ENCODE data around the gene MADD. TPM values are rescaled to one million over a fixed set of nuclear protein-coding genes. Genes with fewer than 3 reads are reported as not detected.

The MADD gene
- total and polyA plus RNA-seq, 2 experiments from 2014 or later: 9.9 to 17.4 TPM

- no peaks in the 10 kb centered on the region for H3K27me3 ChIP-seq (replicated peaks; ENCODE audit: insufficient read depth)
- no peaks in the 10 kb centered on the region for H3F3A ChIP-seq (ENCODE audit: insufficient read depth)
- no peaks in the 10 kb centered on the region for H3K9me2 ChIP-seq (ENCODE audit: insufficient read depth)
- H3K9me3 ChIP-seq (ENCODE audit: low read depth): no peaks in the 10 kb centered on the region
- H3K4me2 ChIP-seq (ENCODE audit: unreplicated experiment): no peak overlapping the region
- DNase-seq: no peak
- H3K9ac ChIP-seq: no peak overlapping the region
- WGBS, 2 experiments (ENCODE audit: low coverage in 1 of 2, low lambda C conversion rate in 2 of 2, missing lambda C conversion rate in 2 of 2): 64 to 68% methylated on average over 5 of the region's 5 CpGs
- TF ChIP-seq EZH2 (IDR thresholded peaks at IDR 0.05; ENCODE audit: insufficient read depth, poor library complexity, severe bottlenecking) (no peak), EZH2phosphoT487 (IDR thresholded peaks at IDR 0.05; ENCODE audit: insufficient read depth, low read depth) (no peak)
- no peak overlapping the region for H2AFZ ChIP-seq
- H3K4me1 ChIP-seq (ENCODE audit: insufficient read depth): 0 out of 2 replicates have a peak, but pooled peaks cover 3% of the 10 kb centered on the region
- no peaks in the 10 kb centered on the region for H4K20me1 ChIP-seq (ENCODE audit: insufficient read depth)
- H3K36me3 ChIP-seq (ENCODE audit: low read depth): no peaks in the 10 kb centered on the region
- no peak overlapping the region for H3K27ac ChIP-seq
- H3K79me2 ChIP-seq (ENCODE audit: insufficient read depth): no peaks in the 10 kb centered on the region
- H3K4me3 ChIP-seq: no peak overlapping the region
- in situ Hi-C loops (cut with MboI): loop anchor here (10.0 kb wide), 1 partner anchor 70 kb away; the partner anchor contains the start of gene RAPSN
These were observed 104.7 kb downstream of the MADD start for GRCh38 chr11:47374720-47375019.

GRCh38 chr11:47375020-47375419, 105.1 kb downstream of the MADD start:
- Histone ChIP-seq H3K4me3 (no peak overlapping the region), H3K79me2 (ENCODE audit: insufficient read depth) (no peaks in the 10 kb centered on the region), H3K9ac (no peak overlapping the region), H3K27ac (no peak overlapping the region), H3K27me3 (replicated peaks; ENCODE audit: insufficient read depth) (no peaks in the 10 kb centered on the region), H4K20me1 (ENCODE audit: insufficient read depth) (no peaks in the 10 kb centered on the region), H3K4me2 (ENCODE audit: unreplicated experiment) (no peak overlapping the region), H2AFZ (no peak overlapping the region), H3K4me1 (ENCODE audit: insufficient read depth) (0 out of 2 replicates have a peak, but pooled peaks cover 3% of the 10 kb centered on the region), H3K36me3 (ENCODE audit: low read depth) (no peaks in the 10 kb centered on the region), H3F3A (ENCODE audit: insufficient read depth) (no peaks in the 10 kb centered on the region), H3K9me2 (ENCODE audit: insufficient read depth) (no peaks in the 10 kb centered on the region), H3K9me3 (ENCODE audit: low read depth) (no peaks in the 10 kb centered on the region)
- no peak for DNase-seq
- WGBS, 2 experiments (ENCODE audit: low coverage in 1 of 2, low lambda C conversion rate in 2 of 2, missing lambda C conversion rate in 2 of 2): 74 to 75% methylated on average over 8 of the region's 8 CpGs
- in situ Hi-C loops (cut with MboI): loop anchor here (10.0 kb wide), 1 partner anchor 70 kb away; the partner anchor contains the start of gene RAPSN
- TF ChIP-seq EZH2phosphoT487 (IDR thresholded peaks at IDR 0.05; ENCODE audit: insufficient read depth, low read depth): no peak

- 80 to 83% methylated on average over 12 to 13 of the region's 13 CpGs for WGBS, 2 experiments (ENCODE audit: low coverage in 1 of 2, low lambda C conversion rate in 2 of 2, missing lambda C conversion rate in 2 of 2)
These were observed 105.7 kb downstream of the MADD start for GRCh38 chr11:47375546-47376085.

GRCh38 chr11:47376107-47376524, 106.2 kb downstream of the MADD start:
- Histone ChIP-seq H3K4me2 (ENCODE audit: unreplicated experiment) (no peak overlapping the region), H3K27ac (no peak overlapping the region), H3K4me3 (no peak overlapping the region), H3K79me2 (ENCODE audit: insufficient read depth) (no peaks in the 10 kb centered on the region), H3K9ac (no peak overlapping the region), H4K20me1 (ENCODE audit: insufficient read depth) (no peaks in the 10 kb centered on the region), H3K9me3 (ENCODE audit: low read depth) (no peaks in the 10 kb centered on the region), H3K36me3 (ENCODE audit: low read depth) (no peaks in the 10 kb centered on the region), H3K27me3 (replicated peaks; ENCODE audit: insufficient read depth) (no peaks in the 10 kb centered on the region), H3K4me1 (ENCODE audit: insufficient read depth) (0 out of 2 replicates have a peak, but pooled peaks cover 3% of the 10 kb centered on the region), H3F3A (ENCODE audit: insufficient read depth) (no peaks in the 10 kb centered on the region), H2AFZ (no peak overlapping the region), H3K9me2 (ENCODE audit: insufficient read depth) (no peaks in the 10 kb centered on the region)
- WGBS, 2 experiments (ENCODE audit: low coverage in 1 of 2, low lambda C conversion rate in 2 of 2, missing lambda C conversion rate in 2 of 2): 81 to 84% methylated on average over 8 of the region's 8 CpGs
- no peak for DNase-seq
- in situ Hi-C loops (cut with MboI): loop anchor here (10.0 kb wide), 1 partner anchor 69 kb away; the partner anchor contains the start of gene RAPSN
- TF ChIP-seq EZH2phosphoT487 (IDR thresholded peaks at IDR 0.05; ENCODE audit: insufficient read depth, low read depth) (no peak), EZH2 (IDR thresholded peaks at IDR 0.05; ENCODE audit: insufficient read depth, poor library complexity, severe bottlenecking) (no peak)

More at GRCh38 chr11:47375546-47376085, 105.7 kb downstream of the MADD start:
- Histone ChIP-seq H3K9me2 (ENCODE audit: insufficient read depth) (no peaks in the 10 kb centered on the region), H3K27me3 (replicated peaks; ENCODE audit: insufficient read depth) (no peaks in the 10 kb centered on the region), H2AFZ (no peak overlapping the region), H3K9me3 (ENCODE audit: low read depth) (no peaks in the 10 kb centered on the region), H3K9ac (no peak overlapping the region), H4K20me1 (ENCODE audit: insufficient read depth) (no peaks in the 10 kb centered on the region), H3F3A (ENCODE audit: insufficient read depth) (no peaks in the 10 kb centered on the region), H3K36me3 (ENCODE audit: low read depth) (no peaks in the 10 kb centered on the region), H3K4me2 (ENCODE audit: unreplicated experiment) (no peak overlapping the region), H3K4me1 (ENCODE audit: insufficient read depth) (0 out of 2 replicates have a peak, but pooled peaks cover 3% of the 10 kb centered on the region), H3K79me2 (ENCODE audit: insufficient read depth) (no peaks in the 10 kb centered on the region), H3K27ac (no peak overlapping the region), H3K4me3 (no peak overlapping the region)
- DNase-seq: no peak
- in situ Hi-C loops (cut with MboI): loop anchor here (10.0 kb wide), 1 partner anchor 69 kb away; the partner anchor contains the start of gene RAPSN
- TF ChIP-seq EZH2 (IDR thresholded peaks at IDR 0.05; ENCODE audit: insufficient read depth, poor library complexity, severe bottlenecking) (no peak), EZH2phosphoT487 (IDR thresholded peaks at IDR 0.05; ENCODE audit: insufficient read depth, low read depth) (no peak)
